SIG-M5 (cell line): Measurements from ENCODE around the gene EDAR.

Experiments used
- DNase-seq: peaks from one replicate; lab custom pipeline; 2025; lab: John Stamatoyannopoulos, UW

EDAR gene

DNA sequence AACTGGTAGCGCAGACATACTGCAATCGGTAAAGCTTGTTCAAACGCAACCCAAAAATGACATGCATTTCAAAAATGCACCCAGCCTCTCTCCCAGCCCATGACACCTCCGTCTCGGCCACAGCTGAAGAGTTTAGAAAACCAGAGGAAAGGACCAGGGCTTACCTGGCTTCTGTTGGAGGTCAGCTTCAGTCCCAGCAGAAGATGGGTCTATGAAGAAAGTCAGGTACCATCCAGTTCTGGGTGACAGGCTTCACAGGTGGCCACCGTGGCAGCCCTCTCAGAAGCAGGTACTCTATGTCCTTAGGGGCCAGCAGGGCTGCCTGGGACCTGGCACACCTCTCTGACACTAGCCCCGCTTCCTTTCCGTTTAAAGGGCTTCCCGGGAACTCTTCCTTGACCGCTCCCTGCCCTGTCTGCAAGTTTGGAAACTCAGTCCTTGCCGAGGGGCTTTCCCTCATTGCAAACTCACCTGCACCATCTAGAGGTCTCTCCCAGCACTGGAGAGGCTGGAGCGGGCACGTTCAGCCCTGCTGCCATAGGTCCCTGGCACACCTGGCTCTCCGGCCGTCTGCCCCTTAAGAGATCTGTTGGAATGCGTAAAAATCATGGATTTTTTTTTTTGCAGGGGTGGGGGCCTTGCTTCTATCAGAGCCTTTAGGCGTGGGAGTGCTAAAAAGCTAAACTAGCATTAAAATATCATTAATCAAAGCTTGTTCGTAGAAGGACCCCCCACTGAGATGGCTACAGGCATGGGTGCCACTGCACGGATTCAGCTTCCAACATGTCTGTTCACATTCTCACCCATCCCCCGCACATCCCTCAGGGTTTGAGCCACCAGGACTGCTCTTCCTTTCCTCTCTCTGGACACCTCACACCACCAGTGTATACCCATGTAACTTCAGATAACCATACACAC is at the start of gene EDAR:
TSS of gene EDAR (minus strand) at position 425 of the 918 bp plus-strand sequence. CDS start 58,206 bp downstream, outside the sequence.
- no peak for DNase-seq

DNA sequence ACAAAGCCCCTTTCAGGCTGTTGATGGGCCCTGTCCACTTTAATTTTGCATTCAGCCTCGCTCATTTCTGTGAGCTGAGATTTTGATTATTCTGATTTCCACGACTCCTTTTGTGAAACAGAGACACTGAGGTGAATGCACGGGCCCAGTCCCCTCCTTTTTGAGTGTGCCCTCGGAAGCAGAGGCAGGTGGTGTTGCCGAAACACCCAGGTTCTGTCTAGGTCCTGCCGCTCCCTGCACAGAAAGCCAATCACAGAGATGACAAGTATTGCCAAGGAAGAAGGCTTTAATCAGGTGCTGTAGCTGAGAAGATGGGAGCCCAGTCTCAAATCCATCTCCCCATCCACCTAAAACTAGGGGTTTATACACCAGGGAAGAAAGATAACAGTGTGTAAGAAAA is 44.2 kb upstream of the EDAR start:
- DNase-seq, result no peak

- DNase-seq, result no peak
These were observed 43.3 kb upstream of the EDAR start for GRCh38 chr2:109032229-109032820.

GRCh38 chr2:109031476-109032228 is 42.6 kb upstream of the EDAR start:
- DNase-seq, result peak; percentile 45

DNA sequence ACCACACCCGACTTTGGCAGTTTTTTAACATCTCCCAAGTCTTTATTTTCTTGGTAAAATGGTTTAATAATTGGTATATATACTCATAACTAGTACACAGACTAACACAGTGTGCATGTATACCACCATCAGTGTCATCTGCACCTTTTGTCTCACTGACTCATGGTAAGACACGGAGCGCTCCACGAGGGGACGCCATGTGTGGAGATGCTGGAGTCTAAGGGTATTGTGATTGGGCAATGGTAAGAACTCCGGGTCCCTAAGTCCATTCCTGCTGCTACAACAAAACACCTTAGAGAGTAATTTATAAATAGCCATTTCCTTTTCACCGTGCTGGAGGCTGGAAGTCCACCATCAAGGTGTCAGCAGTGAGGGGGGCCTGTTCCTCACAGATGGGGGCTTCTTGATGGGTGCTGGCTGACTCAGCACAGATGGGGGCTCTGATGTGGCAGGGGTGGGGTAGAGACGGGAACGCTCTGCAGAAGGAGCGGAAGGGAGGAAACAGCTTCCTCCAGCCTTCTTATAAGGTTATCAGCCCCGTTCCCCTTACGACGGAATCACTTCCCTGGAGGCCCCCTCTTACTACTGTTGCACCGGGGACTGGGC is 42.0 kb upstream of the EDAR start:
- no peak for DNase-seq

GRCh38 chr2:109029490-109030201 is 40.6 kb upstream of the EDAR start:
- no peak for DNase-seq

DNA sequence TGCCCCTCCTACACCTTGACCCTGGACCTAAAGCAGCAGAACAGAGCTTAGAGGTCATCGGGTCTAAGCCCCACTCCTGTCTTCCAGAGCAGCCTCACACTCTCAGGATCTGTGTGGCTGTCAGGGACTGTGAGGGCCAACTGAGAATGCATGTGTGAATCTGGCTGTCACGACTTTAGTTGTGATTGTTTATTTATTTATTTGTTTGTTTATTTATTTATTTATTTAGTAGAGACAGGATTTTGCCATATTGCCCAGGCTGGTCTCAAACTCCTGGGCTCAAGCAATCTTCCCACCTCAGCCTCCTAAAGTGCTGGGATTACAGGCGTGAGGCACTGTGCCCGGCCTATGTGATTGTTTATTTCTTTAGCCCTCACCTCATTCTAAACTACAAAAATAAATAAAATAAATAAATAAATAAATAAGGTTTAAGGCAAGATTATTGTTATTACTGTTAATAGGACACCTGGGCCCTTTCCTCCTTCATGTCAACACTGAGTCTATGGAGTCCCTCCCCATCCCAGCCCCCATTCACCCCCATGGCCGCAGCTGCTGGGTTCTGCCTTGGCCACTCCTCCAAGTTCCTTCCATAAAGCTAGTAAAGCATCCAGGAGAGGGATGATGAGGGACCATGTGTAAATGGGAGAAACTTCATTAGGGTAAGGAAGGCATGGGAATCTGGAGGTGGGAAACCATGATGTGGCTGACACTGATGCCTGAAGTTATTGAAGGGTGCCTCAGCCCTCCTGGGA is 39.9 kb upstream of the EDAR start:
- DNase-seq, result no peak

GRCh38 chr2:109028277-109028676 is 39.3 kb upstream of the EDAR start:
- DNase-seq, result no peak

DNA sequence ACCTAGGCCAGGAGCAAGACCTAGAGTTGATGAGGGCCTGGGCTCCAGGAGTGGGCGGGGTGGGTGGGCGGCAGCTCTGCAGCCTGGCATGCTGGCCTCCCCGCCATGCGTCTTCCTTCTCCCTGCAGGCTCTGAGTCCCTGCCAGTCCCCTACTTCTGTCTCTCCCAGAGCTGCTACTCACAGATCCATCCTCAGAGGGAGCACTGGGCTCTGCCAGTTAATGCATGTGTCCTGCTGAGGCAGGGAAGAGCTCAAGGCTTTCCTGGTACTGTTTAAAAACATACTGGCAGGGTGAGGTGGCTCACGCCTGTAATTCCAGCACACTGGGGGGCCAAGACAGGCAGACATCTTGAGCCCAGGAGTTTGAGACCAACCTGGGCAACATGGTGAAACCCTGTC is 38.7 kb upstream of the EDAR start:
- no peak for DNase-seq

GRCh38 chr2:109024477-109024876 is 35.5 kb upstream of the EDAR start:
- DNase-seq, result no peak

- no peak for DNase-seq
These were observed 32.9 kb upstream of the EDAR start for GRCh38 chr2:109021895-109022300.

DNA sequence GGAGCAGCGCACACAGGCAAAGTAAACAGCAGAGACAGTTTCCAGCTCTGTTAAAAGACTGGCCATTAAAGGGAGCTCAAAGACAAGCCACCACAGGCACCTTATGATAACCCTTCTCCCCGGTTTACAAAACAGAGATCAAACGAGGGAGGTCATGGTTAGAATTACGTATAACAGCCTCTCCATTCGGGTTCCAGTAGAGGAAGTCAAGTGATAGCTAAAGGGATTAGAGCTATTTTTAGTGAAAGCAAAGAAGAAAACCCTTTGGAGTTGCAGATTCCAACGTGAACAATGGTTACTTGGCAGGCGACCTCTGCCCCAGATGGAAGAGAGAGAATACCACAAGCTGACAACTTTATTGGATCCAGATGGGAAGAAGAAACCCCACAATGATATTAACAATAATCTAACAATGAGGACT is 31.2 kb upstream of the EDAR start:
- no peak for DNase-seq

- no peak for DNase-seq
These were observed 29.4 kb upstream of the EDAR start for GRCh38 chr2:109018452-109018851.

DNA sequence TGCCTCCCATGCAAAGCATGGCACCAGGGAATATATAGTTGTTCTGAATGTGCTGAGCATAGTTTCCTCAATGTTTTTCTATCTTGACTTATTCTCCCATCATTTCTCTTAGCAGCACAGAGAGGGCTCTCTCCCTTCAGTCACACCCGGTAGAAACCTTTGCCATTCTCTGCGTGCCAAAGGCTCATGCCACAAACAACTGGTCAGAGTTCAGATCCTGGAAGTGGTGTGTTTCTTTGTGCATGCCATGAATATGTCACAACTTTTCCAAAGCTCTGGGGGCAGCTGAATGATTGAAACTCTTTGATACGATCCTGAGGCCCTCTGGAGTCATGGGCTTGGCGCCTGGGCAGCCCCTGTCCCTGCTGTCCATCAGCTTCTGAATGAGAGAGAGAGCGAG is 28.0 kb upstream of the EDAR start:
- no peak for DNase-seq

DNA sequence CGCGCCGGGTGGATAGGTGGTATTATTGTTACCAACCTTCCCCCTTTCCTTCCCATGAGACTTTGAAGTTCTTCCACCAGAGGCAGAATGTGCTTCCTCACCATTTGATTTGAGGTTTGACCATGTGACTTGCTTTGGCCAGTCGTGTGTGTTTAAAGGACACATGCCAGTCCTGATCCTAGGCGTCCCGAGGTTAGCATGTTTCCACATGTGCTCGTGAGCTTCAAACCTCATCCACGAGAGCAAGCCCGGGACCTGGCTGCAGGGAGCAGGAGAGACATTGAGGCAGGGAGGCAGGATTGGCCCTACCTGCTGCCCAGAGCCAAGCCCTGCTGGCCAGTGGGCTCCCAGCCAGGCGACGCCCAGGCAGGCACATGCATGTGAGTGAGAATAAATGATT is 27.4 kb upstream of the EDAR start:
- no peak for DNase-seq

- DNase-seq, result no peak
These were observed 25.5 kb upstream of the EDAR start for GRCh38 chr2:109014476-109014875.

DNA sequence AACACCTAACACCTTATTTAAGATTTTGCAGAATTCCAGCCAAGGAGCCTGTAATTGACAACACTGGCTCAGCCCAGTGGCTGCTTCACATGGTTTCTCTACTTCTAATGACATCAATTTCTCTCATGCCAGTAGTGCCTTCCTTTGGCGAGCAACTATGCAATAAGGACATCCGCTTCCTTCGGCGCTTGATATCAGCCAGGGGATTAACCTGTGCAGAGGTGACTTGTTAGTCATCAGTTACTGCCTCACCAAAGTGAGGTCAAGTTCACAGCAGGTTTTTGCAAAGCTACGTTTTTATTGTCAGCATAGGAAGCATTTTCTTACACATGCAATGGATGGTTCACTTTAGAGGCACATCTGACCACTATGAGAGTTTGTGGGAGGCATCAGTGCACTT is 24.0 kb upstream of the EDAR start:
- no peak for DNase-seq

- no peak for DNase-seq
These were observed 21.0 kb upstream of the EDAR start for GRCh38 chr2:109009920-109010610.

DNA sequence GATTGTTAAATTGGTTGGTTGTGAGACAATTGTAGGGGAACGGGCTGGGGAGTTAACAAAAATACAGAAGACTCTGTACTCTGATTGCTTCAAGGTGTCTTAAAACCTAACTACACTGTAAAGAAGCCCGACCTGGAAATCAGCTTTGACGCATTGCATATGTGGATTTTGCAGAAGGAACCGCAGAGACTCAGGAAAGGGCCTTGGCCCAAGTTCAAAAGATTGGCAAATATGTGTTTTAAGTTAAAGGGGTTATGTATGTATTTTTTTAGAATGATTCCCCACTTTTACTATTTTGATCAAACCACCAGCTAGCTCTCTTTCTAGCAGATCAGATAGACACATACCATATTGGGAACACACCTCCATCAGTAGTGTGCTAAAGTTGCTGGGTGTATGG is 18.0 kb upstream of the EDAR start:
- no peak for DNase-seq

DNA sequence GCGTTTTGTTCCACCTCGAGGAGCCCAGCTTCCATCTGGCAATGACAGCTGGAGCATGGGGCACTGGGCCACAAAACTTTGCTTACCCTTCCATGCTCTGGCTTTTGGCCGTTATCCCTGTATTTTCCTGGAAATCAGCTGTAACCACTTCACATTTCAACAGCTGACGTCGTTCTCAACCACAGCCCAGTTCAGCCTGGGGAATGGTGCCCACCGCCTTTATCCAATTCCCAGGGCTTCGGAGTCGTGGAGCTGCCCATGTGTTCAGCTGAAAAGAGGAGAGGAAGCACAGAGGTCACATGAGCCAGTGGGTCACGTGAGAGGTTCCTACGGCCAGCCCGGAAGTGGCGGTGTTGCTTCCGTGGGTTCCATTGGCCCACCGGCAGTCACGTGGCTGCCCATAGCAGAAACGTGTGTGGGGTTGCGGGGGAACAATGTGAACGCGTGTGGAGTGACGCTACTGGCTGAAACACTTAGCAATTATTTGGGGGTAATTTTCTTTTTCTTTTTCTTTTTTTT is 16.7 kb upstream of the EDAR start:
- DNase-seq, result no peak
